ENCODE results near the gene NGLY1.

Gene NGLY1

GRCh38 chr3:25783661-25784512, 644 bp upstream of the NGLY1 start:
- peak; percentile 72 for DNase-seq

DNA sequence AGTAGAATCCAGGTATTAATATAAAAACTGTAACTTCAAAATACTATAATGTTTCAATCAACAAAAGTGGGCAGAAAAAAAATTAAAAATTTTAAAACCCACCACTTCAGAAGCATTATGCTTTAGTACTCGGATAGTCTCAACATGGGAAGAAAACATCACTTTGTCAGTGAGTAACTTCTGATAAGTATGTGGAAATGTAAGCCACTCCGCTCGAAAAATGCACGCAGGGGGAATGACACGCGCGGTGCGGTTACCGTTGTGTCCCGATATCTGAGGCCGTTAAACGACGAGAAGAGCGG, 656 bp downstream of the NGLY1 start:
- no peak for DNase-seq

- DNase-seq, result peak; percentile 39
These were observed 1.3 kb downstream of the NGLY1 start for GRCh38 chr3:25781758-25782594.

- DNase-seq, result peak; percentile 10
These were observed 2.0 kb downstream of the NGLY1 start for GRCh38 chr3:25781145-25781757.

DNA sequence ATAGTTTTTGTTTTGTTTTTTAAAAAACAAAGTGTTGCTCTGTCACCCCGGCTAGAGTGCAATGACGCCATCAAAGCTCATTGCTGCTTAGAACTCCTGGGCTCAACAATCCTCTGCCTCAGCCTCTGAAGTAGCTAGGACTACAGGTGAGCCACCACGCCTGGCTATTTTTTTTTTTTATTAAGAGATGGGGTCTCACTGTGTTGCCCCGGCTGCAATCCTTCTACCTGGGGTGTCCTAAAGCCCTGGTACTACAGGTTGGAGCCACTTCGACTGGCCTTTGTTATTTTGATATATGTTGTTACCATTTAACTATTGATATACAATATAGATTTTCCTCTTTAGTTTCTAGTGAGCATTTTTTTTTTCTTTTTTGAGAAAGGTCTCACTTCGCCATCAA, 2.6 kb downstream of the NGLY1 start:
- DNase-seq, result no peak

DNA sequence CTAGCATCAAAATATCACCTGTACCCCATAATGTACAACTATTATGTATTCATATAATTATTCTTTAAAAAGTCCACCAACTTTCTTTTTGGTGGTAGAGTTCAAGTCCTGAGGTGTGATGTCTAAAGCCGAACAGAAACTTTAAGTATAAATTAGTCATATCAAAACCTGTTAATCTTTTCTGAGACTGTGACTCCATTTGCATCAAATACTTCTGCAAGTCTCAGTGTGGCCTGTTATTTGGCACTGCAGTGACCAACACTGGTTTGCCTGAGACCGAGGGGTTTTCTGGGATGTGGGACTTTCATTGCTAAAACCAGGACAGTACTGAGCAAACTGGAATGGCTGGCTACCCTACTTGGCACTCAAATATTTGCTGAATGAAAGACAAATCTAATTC, 7.3 kb downstream of the NGLY1 start:
- DNase-seq, result no peak

DNA sequence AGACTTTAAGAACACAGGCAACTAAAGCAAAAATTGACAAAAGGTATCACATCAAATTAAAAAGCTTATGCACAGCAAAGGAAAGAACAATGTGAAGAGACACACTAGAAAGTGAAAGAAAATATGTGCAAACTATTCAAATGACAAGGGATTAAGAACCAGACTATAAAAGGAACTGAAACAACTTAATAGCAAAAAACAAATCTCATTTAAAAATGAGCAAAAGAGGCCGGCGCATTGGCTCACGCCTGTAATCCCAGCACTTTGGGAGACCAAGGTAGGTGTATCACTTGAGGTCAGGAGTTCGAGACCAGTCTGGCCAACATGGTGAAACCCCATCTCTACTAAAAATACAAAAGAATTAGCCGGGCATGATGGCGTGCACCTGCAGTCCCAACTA, 14.4 kb downstream of the NGLY1 start:
- DNase-seq, result no peak

DNA sequence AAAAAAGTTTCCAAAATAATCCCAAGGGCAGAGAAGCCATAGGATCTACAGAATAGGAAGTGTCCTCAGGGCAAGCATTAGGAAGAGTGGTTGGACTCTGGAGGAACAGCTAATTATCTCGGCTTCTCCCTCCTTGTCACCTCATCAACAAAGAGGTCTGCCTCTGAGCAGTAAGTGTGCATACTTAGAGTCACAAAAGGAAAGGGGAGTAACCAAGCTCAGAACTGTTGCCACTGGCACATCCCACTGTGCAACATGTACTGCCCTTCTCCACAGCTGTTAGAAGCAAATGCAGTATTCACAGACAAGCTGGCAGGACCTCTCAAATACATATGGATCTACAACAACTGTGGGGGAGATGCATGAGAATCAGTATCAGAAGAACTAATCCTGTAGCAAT, 31.5 kb downstream of the NGLY1 start:
- DNase-seq, result no peak

GRCh38 chr3:25751048-25751447, 32.2 kb downstream of the NGLY1 start:
- no peak for DNase-seq

- no peak for DNase-seq
These were observed 34.1 kb downstream of the NGLY1 start for GRCh38 chr3:25749031-25749581.

- no peak for DNase-seq
These were observed 35.1 kb downstream of the NGLY1 start for GRCh38 chr3:25748189-25748588.

- no peak for DNase-seq
These were observed 36.2 kb downstream of the NGLY1 start for GRCh38 chr3:25747033-25747432.

- DNase-seq, result no peak
These were observed 38.8 kb downstream of the NGLY1 start for GRCh38 chr3:25744470-25744869.

GRCh38 chr3:25728101-25728500, 55.1 kb downstream of the NGLY1 start:
- DNase-seq, result no peak

DNA sequence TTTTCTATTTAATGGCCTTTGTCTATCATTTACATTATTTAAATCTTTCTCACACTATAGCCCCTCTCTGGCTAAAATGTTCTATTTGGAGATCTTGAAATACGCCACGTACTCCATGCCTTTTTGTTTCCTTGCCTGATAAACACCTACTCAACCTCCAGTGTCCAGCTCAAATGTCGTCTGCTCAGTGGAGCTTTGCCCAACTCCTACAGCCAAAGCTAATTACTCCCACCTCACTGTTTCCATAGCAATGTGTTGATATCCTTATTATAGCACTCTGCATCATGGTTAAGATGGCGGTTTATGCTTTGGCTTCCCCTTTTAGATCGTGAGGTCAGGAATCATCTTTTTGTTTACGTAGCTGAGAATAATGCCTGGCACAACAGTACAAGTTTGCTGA, 55.9 kb downstream of the NGLY1 start:
- DNase-seq, result no peak

GRCh38 chr3:25725810-25726209, 57.4 kb downstream of the NGLY1 start:
- DNase-seq, result no peak

- DNase-seq, result no peak
These were observed 58.1 kb downstream of the NGLY1 start for GRCh38 chr3:25724948-25725645.

DNA sequence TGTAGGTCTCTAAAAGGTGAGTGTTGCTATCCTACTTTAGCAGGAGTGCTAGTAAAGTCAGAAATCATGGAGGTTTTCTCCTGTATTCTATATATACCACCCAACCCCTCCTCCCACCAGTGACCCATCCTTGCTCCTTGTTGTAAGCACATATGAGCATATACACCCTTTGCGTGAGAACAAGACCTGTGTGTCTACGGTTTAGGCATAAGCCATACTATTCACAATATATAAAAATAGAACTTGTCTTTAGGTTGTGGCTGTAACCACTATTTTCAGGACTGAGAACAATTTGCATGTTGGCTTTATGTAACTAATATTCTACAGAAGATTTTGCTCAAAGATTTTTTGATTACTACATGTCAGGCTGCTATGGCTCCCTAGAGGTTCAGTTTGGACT, 59.4 kb downstream of the NGLY1 start:
- no peak for DNase-seq

DNA sequence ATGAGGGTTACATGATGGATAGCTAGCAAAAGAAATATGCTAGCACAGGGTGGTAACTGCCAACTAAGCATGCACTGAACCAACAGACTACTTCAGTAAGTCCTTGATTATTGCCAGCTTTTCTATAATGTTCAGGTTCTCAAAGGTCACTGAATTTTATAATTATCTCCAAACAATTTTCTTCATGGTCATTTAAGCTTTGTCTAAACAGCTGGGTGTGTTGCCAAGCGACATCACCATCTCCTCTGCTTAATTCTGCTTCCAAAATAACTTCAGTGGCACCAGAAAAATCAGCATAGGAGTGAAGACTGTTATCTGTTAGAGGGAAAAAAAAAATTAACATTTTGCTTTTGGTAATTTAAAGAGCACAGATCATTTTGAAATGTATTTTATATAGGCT, 63.9 kb downstream of the NGLY1 start:
- no peak for DNase-seq

- DNase-seq, result no peak
These were observed 69.8 kb downstream of the NGLY1 start for GRCh38 chr3:25713341-25713985.

- no peak for DNase-seq
These were observed 72.2 kb downstream of the NGLY1 start for GRCh38 chr3:25711090-25711489.

GRCh38 chr3:25708036-25708435, 75.2 kb downstream of the NGLY1 start:
- no peak for DNase-seq

Measured in OCI-M1 (cell line).